ENCODE data around the gene BAIAP2L2. TPM values are rescaled to one million over a fixed set of nuclear protein-coding genes. Genes with fewer than 3 reads are reported as not detected.
A peak's percentile ranks its signal among the peaks of the same experiment; 100 is the strongest.

The BAIAP2L2 gene
- total and polyA plus RNA-seq, 2 of the 4 experiments (the other 2 are of a cell fraction) = 0.18 to 0.46 TPM

- in situ Hi-C loops (cut with MboI; ENCODE audit: low sequenced_read_pairs) = no loop called here
- DNase-seq = peak; percentile 41
- TF ChIP-seq SMC3 (IDR thresholded peaks at IDR 0.05; ENCODE audit: low read depth, low read length) (peak; percentile 59), BHLHE40 (IDR thresholded peaks at IDR 0.05; ENCODE audit: low read depth, low read length) (no peak), RAD21 (IDR thresholded peaks at IDR 0.05; ENCODE audit: low read length) (peak; percentile 61), CTCF (conservative IDR thresholded peaks at IDR 0.05; ENCODE audit: low read depth, low read length) (peak; percentile 57)
- Histone ChIP-seq H4K5ac (ENCODE audit: low read depth, low read length) (no peak overlapping the region), H3K27ac (ENCODE audit: insufficient read depth, low read length) (no peak overlapping the region), H3K9me1 (ENCODE audit: insufficient read depth, low read length) (no peaks in the 10 kb centered on the region), H3K27me3 (ENCODE audit: control insufficient read depth, insufficient read depth, low read length) (no peaks in the 10 kb centered on the region; the same call in 1 of the 2 replicates), H3K4me1 (ENCODE audit: control insufficient read depth, insufficient read depth, low read length) (no peaks in the 10 kb centered on the region), H3K4me3 (ENCODE audit: insufficient read depth, low read depth, low read length) (no peak overlapping the region), H3K9me3 (ENCODE audit: control insufficient read depth, insufficient read depth, low read length) (no peaks in the 10 kb centered on the region), H2BK20ac (ENCODE audit: low read depth, low read length) (no peak overlapping the region), H2AK9ac (replicated peaks; ENCODE audit: low read depth, low read length, poor library complexity) (no peak overlapping the region), H3K36me3 (ENCODE audit: control insufficient read depth, insufficient read depth, low read length) (peaks cover 10% of the 10 kb centered on the region), H2BK15ac (ENCODE audit: low read depth, low read length) (no peak overlapping the region), H2AK5ac (ENCODE audit: low read depth, low read length) (no peak overlapping the region), H3K79me1 (ENCODE audit: low read depth in 1 of 2, low read length in 2 of 2) (no peaks in the 10 kb centered on the region), H4K8ac (ENCODE audit: low read depth in 2 of 2, low read length in 2 of 2) (no peak overlapping the region), H3K4ac (ENCODE audit: low read depth, low read length) (no peak overlapping the region), H4K91ac (ENCODE audit: insufficient read depth, low read depth, low read length) (no peak overlapping the region), H2BK120ac (ENCODE audit: low read depth, low read length) (no peak overlapping the region), H3K9ac (ENCODE audit: low read depth, low read length) (no peak overlapping the region), H2AFZ (replicated peaks; ENCODE audit: low read length, poor library complexity) (no peak overlapping the region), H2BK5ac (ENCODE audit: low read depth, low read length, poor library complexity, severe bottlenecking) (no peak overlapping the region), H3K56ac (ENCODE audit: extremely low read depth, insufficient read depth, low read length) (no peak overlapping the region), H3K18ac (ENCODE audit: low read depth, low read length) (no peak overlapping the region), H3K4me2 (ENCODE audit: low read depth, low read length) (no peak overlapping the region), H4K20me1 (ENCODE audit: insufficient read depth, low read length) (no peaks in the 10 kb centered on the region), H3K23ac (ENCODE audit: low read depth, low read length) (no peak overlapping the region), H3K14ac (replicated peaks; ENCODE audit: low read depth, low read length) (no peak overlapping the region)
- WGBS, 2 experiments (ENCODE audit: extremely low coverage in 2 of 2, insufficient read length in 1 of 2) = 72% methylated on average over 19 of the region's 47 CpGs; no CpG with 5 or more reads in 1 of the 2 experiments
- intact Hi-C loops (cut with micrococcal nuclease) = loop anchor here (5.0 kb wide), 1 partner anchor 278 kb away; no protein-coding TSS in a partner anchor
- POLR2A ChIA-PET (ENCODE audit: unreplicated experiment) = interaction anchor here (0.6 kb wide), 1 partner anchor 267 kb away, joined by 4 read pairs; no protein-coding TSS in a partner anchor
- CTCF ChIA-PET = no interaction called here
- peak; percentile 73 for ATAC-seq (ENCODE audit: low read depth)
- no TSS peak for BruUV-seq (replicated peaks)
- dilution Hi-C loops (cut with HindIII; ENCODE audit: low sequenced_read_pairs, unreplicated experiment) = no loop called here
Measured at GRCh38 chr22:38074181-38075104, 36.0 kb downstream of the BAIAP2L2 start.

All from IMR-90 (cell line).